ENCODE measurements around the gene OR1F1. TPM values are rescaled to one million over a fixed set of nuclear protein-coding genes. Genes with fewer than 3 reads are reported as not detected.

The OR1F1 gene
- total RNA-seq, 1 donor from 2014 or later, result not detected

DNA sequence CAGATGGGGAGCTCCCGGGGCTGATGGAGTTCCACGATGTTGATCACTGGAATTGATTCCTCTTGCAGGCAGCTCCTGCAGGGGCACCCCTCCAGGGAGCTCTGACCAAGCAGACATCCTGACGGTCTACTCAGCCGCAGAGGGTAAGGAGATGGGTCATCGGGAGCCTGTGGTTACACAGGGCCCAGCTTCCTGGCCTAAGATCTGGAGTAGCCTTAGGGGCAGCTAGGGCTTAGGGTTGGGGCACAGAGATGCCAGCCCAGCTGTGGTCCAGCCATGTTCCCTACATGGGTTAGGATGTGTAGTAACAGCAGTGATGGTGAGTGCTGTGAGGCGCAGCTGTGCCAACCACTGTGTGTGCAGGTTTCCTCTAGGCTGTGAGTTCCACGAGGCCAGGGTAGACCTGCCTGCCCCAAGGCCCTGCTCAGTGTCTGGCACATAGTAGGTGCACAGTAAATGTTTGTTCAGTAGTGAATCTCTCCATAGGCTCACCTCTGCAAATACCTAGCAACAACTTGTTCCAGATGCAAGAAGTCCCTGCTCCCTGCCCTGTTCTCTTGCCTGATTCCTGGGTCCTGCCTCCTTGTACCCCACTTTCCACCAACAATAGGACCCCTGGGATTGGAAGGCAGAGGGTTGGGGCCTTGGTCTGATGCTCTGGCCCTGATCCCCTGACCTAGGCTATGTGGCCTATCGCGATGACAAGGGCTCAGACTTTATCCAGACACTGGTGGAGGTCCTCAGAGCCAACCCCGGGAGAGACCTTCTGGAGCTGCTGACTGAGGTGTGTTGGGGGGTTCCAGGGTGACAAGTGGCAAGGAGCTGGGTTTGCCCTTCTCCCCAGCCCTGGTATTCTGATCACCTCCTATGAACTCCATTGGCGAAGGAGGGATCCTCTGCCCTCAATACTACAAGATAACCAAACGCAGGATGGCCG lies 39.5 kb upstream of the OR1F1 start:
- Histone ChIP-seq H3K36me3 (ENCODE audit: control insufficient read depth, insufficient read depth, low read length) (no peaks in the 10 kb centered on the region), H3K4me3 (ENCODE audit: low read depth, low read length) (no peak overlapping the region), H3K27me3 (ENCODE audit: control insufficient read depth, insufficient read depth, low read length) (no peaks in the 10 kb centered on the region)
- FAIRE-seq (no peak), DNase-seq (ENCODE audit: low read depth) (no peak)
- TF ChIP-seq CTCF (IDR thresholded peaks at IDR 0.05; ENCODE audit: insufficient read depth, low read length, severe bottlenecking), result no peak

- DNase-seq (ENCODE audit: low read depth) (no peak), FAIRE-seq (no peak)
- no peak overlapping the region for H3K4me3 ChIP-seq (ENCODE audit: low read depth, low read length)
- no peaks in the 10 kb centered on the region for H3K36me3 ChIP-seq (ENCODE audit: control insufficient read depth, insufficient read depth, low read length)
- H3K27me3 ChIP-seq (ENCODE audit: control insufficient read depth, insufficient read depth, low read length), result no peaks in the 10 kb centered on the region
- no peak for TF ChIP-seq CTCF (IDR thresholded peaks at IDR 0.05; ENCODE audit: insufficient read depth, low read length, severe bottlenecking)
Observed at GRCh38 chr16:3149193-3149530, 38.8 kb upstream of the OR1F1 start.

GRCh38 chr16:3149630-3150345 lies 38.2 kb upstream of the OR1F1 start:
- DNase-seq (ENCODE audit: low read depth), result peak; percentile 42
- FAIRE-seq, result no peak
- Histone ChIP-seq H3K4me3 (ENCODE audit: low read depth, low read length) (peak overlapping the region; percentile 80), H3K27me3 (ENCODE audit: control insufficient read depth, insufficient read depth, low read length) (no peaks in the 10 kb centered on the region), H3K36me3 (ENCODE audit: control insufficient read depth, insufficient read depth, low read length) (no peaks in the 10 kb centered on the region)
- TF ChIP-seq CTCF (IDR thresholded peaks at IDR 0.05; ENCODE audit: insufficient read depth, low read length, severe bottlenecking), result peak; percentile 68

DNA sequence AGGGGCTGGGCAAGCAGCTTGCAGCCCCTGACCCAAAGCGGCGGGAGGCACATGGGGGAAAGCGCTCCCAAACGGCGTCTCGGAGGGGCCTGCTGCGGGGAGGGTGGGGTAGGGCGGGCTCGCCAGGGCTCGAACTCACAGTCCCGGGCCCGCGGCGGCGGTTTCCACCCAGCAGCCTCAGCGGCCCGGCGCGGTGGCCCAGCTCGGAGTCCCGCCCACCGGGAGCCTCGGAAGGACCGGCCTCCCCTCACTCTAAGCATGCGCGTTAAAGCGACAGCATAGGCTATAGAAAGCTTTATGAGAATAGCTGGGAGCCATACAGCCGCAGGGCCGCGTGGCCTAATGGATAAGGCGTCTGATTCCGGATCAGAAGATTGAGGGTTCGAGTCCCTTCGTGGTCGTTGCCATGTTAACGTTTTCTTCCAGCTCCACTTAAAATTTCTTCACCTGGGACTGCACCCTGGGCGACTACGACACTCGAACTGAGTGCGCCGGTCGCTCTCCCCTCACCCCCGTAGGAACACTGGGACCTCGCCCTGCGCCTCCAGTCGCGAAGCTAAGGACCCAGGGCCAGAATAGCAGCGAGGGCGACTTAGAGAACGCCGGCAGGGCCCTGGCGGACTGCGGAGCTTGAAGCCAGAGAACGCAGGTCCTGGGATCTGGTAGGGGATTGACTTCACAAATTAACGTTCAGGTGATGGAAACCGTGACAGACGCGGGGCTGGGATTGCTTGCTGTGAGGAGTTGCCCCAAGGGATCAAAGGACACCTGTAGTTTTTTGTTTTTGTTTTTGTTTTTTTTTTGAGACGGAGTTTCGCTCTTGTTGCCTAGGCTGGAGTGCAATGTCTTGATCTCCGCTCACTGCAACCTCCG lies 37.4 kb upstream of the OR1F1 start:
- no peak for FAIRE-seq
- TF ChIP-seq CTCF (IDR thresholded peaks at IDR 0.05; ENCODE audit: insufficient read depth, low read length, severe bottlenecking), result no peak
- no peaks in the 10 kb centered on the region for H3K27me3 ChIP-seq (ENCODE audit: control insufficient read depth, insufficient read depth, low read length)

DNA sequence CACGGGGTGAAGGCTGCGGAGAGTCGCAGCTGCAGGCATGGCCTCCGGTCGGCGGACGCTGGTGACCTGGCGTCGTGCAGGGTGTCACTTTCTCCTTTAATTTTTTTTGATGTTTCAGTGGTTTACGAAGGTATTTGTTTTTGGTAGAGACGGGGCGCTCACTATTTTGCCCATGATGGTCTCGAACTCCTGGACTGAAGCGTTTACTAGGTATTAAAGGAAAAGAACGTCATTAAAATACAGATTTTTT lies 36.1 kb upstream of the OR1F1 start:
- Histone ChIP-seq H3K27me3 (ENCODE audit: control insufficient read depth, insufficient read depth, low read length) (no peaks in the 10 kb centered on the region), H3K4me3 (ENCODE audit: low read depth, low read length) (peak overlapping the region; percentile 32), H3K36me3 (ENCODE audit: control insufficient read depth, insufficient read depth, low read length) (no peaks in the 10 kb centered on the region)
- FAIRE-seq (no peak), DNase-seq (ENCODE audit: low read depth) (no peak)
- TF ChIP-seq CTCF (IDR thresholded peaks at IDR 0.05; ENCODE audit: insufficient read depth, low read length, severe bottlenecking), result no peak

More for the DNA sequence above, 37.4 kb upstream of the OR1F1 start:
- DNase-seq (ENCODE audit: low read depth), result peak; percentile 86
- no peaks in the 10 kb centered on the region for H3K36me3 ChIP-seq (ENCODE audit: control insufficient read depth, insufficient read depth, low read length)
- peak overlapping the region; percentile 80 for H3K4me3 ChIP-seq (ENCODE audit: low read depth, low read length)
